RWPE2 (cell line): Measurements from ENCODE around the gene CEP43.
A peak's percentile ranks its signal among the peaks of the same experiment; 100 is the strongest.

ENCODE experiments used
- ATAC-seq: fragments of 200-7000 bp; cut with Tn5 transposase; 3 replicates; pipeline ENCODE4 v1.9.1; 2021; ENCODE audit warnings: low read depth
- DNase-seq: peaks from one replicate; pipeline ENCODE4 v3.0.0-alpha.2; 2020; ENCODE audit warnings: low spot score
- H3K27ac ChIP-seq: fragments of 450-650 bp; 2 replicates; pipeline ENCODE4 v1.5.1; 2017; ENCODE audit warnings: mild to moderate bottlenecking; ENCODE audit not compliant: poor library complexity, severe bottlenecking
- H3K27me3 ChIP-seq: fragments of 250-450 bp; sonication (Bioruptor Pico); 2 replicates; pipeline ENCODE4 v1.5.1; 2021; ENCODE audit warnings: mild to moderate bottlenecking, moderate library complexity; ENCODE audit not compliant: insufficient read depth, poor library complexity, severe bottlenecking
- H3K36me3 ChIP-seq: fragments of 250-450 bp; sonication (Bioruptor Pico); 2 replicates; pipeline ENCODE4 v1.5.1; 2020; ENCODE audit warnings: low read depth, mild to moderate bottlenecking, moderate library complexity
- H3K4me1 ChIP-seq: fragments of 250-450 bp; sonication (Bioruptor Pico); 2 replicates; pipeline ENCODE4 v1.5.1; 2021; ENCODE audit warnings: mild to moderate bottlenecking, moderate library complexity; ENCODE audit not compliant: insufficient read depth, poor library complexity, severe bottlenecking
- H3K4me3 ChIP-seq: fragments of 250-450 bp; sonication (Bioruptor Pico); 2 replicates; pipeline ENCODE4 v1.5.1; 2021; ENCODE audit warnings: mild to moderate bottlenecking, moderate library complexity; ENCODE audit not compliant: severe bottlenecking
- H3K9me3 ChIP-seq: fragments of 250-450 bp; sonication (Bioruptor Pico); 2 replicates; pipeline ENCODE4 v1.5.1; 2021; ENCODE audit warnings: mild to moderate bottlenecking, moderate library complexity; ENCODE audit not compliant: severe bottlenecking
- CTCF ChIP-seq: fragments of 450-650 bp; IDR thresholded peaks from one replicate; pipeline ENCODE4 v1.5.1; 2017; ENCODE audit warnings: mild to moderate bottlenecking, moderate library complexity; ENCODE audit not compliant: poor library complexity, severe bottlenecking

The CEP43 gene

DNA sequence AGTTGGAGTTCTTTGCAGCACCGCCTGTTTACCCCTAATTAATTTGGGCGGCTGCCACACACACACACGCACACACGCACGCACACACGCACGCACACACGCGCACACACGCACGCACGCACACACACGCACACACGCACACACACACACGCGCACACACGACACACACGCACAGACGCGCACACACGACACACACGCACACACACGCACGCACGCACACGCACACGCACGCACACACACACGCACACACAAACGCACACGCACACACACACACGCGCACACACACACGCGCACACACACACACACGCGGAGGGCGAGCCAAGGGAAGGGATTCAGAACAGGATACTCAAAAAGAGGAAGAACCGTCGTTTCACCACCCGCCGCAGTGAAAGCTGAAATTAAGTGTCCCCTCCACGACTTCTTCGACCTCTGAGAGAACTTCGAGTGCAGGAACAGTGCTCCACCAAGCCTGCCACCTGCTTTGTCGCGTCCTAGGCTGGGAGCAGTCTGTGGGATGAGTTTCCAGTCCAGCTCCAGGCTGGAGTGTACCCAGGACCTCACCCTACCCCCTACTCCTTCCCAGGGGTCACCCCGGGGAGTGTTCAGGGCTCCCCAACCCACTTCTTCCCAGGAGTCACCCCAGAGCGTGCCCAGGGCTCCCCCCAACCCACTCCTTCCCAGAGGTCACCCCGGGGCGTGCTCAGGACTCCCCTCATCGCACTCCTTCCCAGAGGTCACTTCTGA, 43.9 kb upstream of the CEP43 start:
- H3K27me3 ChIP-seq: no peaks in the 10 kb centered on the region
- H3K4me1 ChIP-seq: no peaks in the 10 kb centered on the region
- H3K27ac ChIP-seq: no peak overlapping the region
- no peaks in the 10 kb centered on the region for H3K9me3 ChIP-seq
- H3K36me3 ChIP-seq: no peaks in the 10 kb centered on the region
- no peak for DNase-seq
- no peak for ATAC-seq
- no peak for TF ChIP-seq CTCF
- H3K4me3 ChIP-seq: peak overlapping the region; percentile 61

DNA sequence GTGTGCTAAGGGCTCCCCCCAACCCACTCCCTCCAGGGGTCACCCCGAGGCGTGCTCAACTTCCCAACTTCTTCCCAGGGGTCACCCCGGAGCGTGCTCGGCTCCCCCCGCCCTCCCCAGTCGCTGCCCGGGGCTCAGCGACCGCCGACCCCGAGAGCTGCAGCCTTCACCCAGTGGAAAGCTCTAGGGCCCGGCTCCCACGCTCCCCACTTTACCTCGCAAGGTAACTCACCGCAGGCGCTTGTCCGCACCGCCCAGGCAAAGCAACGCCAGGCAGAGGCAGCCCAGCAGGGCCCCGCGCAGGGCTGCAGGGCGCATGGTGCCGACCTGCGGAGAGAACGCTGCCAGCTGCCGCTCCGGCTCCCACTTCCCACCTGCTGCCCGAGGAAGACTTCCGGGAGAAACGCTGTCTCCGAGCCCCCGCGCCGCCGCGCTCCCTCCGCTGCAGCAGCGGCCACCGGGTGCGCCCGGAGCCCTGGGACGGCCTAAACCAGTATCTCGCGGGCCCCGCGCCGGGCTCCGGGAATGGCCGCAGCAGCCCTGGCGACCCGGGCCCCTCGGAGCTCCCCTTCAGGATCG, 43.2 kb upstream of the CEP43 start:
- H3K36me3 ChIP-seq: no peaks in the 10 kb centered on the region
- TF ChIP-seq CTCF: no peak
- no peak overlapping the region for H3K27ac ChIP-seq
- DNase-seq (no peak), ATAC-seq (peak; percentile 60)
- H3K27me3 ChIP-seq: no peaks in the 10 kb centered on the region
- peak overlapping the region; percentile 61 for H3K4me3 ChIP-seq
- no peaks in the 10 kb centered on the region for H3K4me1 ChIP-seq
- no peaks in the 10 kb centered on the region for H3K9me3 ChIP-seq

GRCh38 chr6:166956444-166957086, 42.6 kb upstream of the CEP43 start, which contains the start of gene RNASET2:
Gene RNASET2 (minus strand): TSS chr6:166956550. CDS start chr6:166956182, 368 bp downstream.
- Histone ChIP-seq H3K36me3 (no peaks in the 10 kb centered on the region), H3K27me3 (no peaks in the 10 kb centered on the region), H3K4me3 (peak within 1 kb of the TSS; percentile 61), H3K9me3 (no peaks in the 10 kb centered on the region), H3K4me1 (no peaks in the 10 kb centered on the region), H3K27ac (no peak within 1 kb of the TSS)
- no peak for TF ChIP-seq CTCF
- ATAC-seq (peak; percentile 91), DNase-seq (peak; percentile 93)

DNA sequence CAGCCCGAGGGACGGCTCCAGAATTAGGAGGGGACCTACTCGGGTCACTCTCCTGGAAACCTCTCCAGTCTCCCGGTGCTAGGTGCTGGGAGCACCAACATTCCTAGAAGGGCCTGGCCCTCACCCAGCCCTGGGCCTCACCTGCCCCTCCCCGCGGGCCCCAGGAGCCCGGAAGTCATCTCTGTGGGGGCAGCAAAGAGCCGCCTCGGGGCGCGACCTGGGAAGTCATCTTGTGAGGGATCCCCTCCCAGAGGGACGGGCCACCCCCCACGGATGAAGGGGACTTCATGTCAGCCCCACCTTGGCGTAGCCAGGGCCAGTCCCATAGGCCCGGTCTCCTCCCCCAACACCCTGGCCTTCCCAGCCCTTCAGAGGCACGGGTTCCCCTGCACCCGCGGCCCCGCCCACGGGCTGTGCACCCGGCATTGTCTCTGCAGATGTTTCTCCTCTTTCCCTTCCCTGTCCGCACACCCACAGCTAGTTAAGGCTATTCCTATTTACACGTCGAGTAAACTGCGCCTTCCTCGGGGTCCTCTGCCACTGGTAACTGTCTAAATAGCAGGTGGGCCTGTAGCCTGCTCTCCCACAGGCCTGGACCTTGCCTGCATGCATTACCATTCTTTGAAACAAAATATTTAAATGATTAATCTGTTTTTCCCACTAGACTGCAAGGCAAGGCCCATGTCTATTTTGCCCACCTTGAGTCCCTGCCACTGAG, 42.0 kb upstream of the CEP43 start:
- DNase-seq (no peak), ATAC-seq (peak; percentile 17; the same call in 2 of the 3 replicates)
- H3K4me1 ChIP-seq: no peaks in the 10 kb centered on the region
- H3K4me3 ChIP-seq: peak overlapping the region; percentile 61
- no peak overlapping the region for H3K27ac ChIP-seq
- no peaks in the 10 kb centered on the region for H3K9me3 ChIP-seq
- no peak for TF ChIP-seq CTCF
- no peaks in the 10 kb centered on the region for H3K27me3 ChIP-seq
- no peaks in the 10 kb centered on the region for H3K36me3 ChIP-seq
